ENCODE data around the gene ADGRL3. TPM values are rescaled to one million over a fixed set of nuclear protein-coding genes. Genes with fewer than 3 reads are reported as not detected.
A peak's percentile ranks its signal among the peaks of the same experiment; 100 is the strongest.

ADGRL3 gene
- total and polyA plus RNA-seq, 3 donors from 2014 or later, result 11.6 to 21.6 (median 12.8) TPM

DNA sequence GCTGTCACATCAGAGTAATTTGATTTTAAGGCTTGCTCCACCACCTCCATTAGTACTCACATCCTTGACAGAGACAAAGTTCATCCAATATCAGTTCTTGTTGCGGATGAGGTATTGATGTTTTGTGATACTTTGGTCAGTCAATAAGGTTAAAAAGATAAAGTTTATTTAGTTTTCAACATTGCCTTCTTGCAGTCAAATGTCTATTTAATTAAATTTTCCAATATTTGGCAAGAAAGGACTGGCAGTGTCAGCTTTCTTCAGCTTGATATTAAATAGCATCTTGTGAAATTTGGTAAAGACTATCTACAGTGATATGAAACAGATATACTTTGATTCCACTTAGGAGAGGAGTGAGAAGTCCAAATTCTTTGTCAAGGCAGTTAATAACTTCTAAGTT lies 493.4 kb downstream of the ADGRL3 start:
- Histone ChIP-seq H3K36me3 (ENCODE audit: low read depth, missing control alignments) (no peaks in the 10 kb centered on the region), H3K9me3 (no peaks in the 10 kb centered on the region), H3K27me3 (no peaks in the 10 kb centered on the region), H3K4me1 (no peaks in the 10 kb centered on the region), H3K4me3 (no peak overlapping the region), H3K27ac (no peak overlapping the region)
- 96 to 100% methylated on average over 1 of the region's 1 CpG for WGBS, 2 donors
- DNase-seq, result no peak
- intact Hi-C loops (cut with DNase I; ENCODE audit: low total_unique reads), result no loop called here
- TF ChIP-seq POLR2A (IDR thresholded peaks at IDR 0.05), result no peak
- TF ChIP-seq, protein P1, sequence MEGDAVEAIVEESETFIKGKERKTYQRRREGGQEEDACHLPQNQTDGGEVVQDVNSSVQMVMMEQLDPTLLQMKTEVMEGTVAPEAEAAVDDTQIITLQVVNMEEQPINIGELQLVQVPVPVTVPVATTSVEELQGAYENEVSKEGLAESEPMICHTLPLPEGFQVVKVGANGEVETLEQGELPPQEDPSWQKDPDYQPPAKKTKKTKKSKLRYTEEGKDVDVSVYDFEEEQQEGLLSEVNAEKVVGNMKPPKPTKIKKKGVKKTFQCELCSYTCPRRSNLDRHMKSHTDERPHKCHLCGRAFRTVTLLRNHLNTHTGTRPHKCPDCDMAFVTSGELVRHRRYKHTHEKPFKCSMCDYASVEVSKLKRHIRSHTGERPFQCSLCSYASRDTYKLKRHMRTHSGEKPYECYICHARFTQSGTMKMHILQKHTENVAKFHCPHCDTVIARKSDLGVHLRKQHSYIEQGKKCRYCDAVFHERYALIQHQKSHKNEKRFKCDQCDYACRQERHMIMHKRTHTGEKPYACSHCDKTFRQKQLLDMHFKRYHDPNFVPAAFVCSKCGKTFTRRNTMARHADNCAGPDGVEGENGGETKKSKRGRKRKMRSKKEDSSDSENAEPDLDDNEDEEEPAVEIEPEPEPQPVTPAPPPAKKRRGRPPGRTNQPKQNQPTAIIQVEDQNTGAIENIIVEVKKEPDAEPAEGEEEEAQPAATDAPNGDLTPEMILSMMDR (IDR thresholded peaks at IDR 0.05), result no peak

DNA sequence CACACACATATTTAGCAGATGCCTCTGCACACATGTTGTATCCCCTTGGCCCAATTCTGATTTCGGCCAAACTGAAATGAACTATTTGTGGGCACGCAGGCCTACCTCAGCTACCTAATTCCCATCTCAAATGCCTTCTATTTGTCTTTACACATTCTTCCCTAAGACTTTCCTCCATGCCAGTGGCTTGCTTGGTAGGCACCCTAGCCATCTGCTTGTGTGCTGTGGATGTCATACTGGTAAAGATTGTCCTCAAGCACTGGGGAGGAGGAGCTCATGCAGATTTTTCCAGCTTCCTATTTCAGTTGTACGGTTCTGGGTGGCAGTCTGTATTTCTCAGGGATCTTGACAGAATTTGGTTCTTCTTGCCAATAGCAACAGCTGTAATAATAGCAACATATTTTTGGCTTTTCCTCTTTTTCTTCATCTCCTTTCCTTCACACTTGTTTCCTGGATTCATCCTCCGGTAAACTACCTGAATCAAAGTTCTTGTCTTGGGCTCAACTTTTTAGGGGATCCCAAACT lies 514.3 kb downstream of the ADGRL3 start:
- no peak for DNase-seq

DNA sequence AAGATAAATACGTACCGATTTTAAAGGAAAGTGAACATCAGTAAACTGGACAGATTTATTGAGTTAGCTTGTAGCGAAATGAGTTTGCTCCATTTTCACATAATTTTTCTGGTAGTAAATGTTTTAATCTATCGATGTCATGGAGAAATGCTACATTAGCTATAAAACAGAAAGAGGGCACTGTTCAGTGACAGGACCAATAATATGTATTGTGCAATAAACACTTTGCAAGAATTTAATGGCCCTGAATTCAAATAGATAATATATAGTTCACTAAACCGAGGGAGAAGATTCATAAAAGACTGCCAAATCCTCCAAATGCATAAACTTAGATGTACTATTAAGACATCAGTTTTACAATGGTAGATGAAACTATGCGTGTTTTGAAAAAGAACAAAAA lies 516.3 kb downstream of the ADGRL3 start:
- no peaks in the 10 kb centered on the region for H3K36me3 ChIP-seq (ENCODE audit: low read depth, missing control alignments)
- intact Hi-C loops (cut with DNase I; ENCODE audit: low total_unique reads), result no loop called here
- no peak for TF ChIP-seq POLR2A (IDR thresholded peaks at IDR 0.05)
- TF ChIP-seq, protein P1 (IDR thresholded peaks at IDR 0.05), result no peak
- no peaks in the 10 kb centered on the region for H3K4me1 ChIP-seq
- H3K9me3 ChIP-seq, result no peaks in the 10 kb centered on the region
- no peak overlapping the region for H3K27ac ChIP-seq
- H3K27me3 ChIP-seq, result no peaks in the 10 kb centered on the region
- DNase-seq, result no peak
- H3K4me3 ChIP-seq, result no peak overlapping the region
- 67 to 73% methylated on average over 6 of the region's 6 CpGs for WGBS, 2 donors

More for the DNA sequence above, 514.3 kb downstream of the ADGRL3 start:
- Histone ChIP-seq H3K27me3 (no peaks in the 10 kb centered on the region), H3K36me3 (ENCODE audit: low read depth, missing control alignments) (no peaks in the 10 kb centered on the region), H3K27ac (no peak overlapping the region), H3K9me3 (no peaks in the 10 kb centered on the region), H3K4me3 (no peak overlapping the region), H3K4me1 (no peaks in the 10 kb centered on the region)
- intact Hi-C loops (cut with DNase I; ENCODE audit: low total_unique reads), result no loop called here
- WGBS, 2 donors, result 60 to 69% methylated on average over 4 of the region's 4 CpGs
- no peak for TF ChIP-seq POLR2A (IDR thresholded peaks at IDR 0.05)
- TF ChIP-seq, protein P1 (IDR thresholded peaks at IDR 0.05), result no peak

DNA sequence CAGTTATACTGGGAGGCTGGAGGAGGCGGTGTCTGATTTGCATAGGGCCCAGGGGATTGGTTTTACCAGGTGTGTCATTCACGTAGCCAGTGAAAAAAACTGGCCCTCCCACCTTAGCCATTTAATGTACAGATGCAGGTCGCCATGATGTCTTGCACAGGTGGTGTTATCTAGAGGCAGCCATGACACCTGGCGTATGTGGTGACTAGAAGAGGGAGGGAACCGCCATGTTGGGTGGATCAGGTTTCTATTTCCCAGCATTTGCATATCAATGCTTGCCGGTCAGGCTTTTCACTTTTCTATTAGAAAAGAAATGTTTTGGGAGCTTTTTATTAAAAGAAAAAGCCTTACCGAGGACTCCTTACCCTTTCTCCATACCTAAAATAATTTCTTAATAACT lies 523.4 kb downstream of the ADGRL3 start:
- H3K27me3 ChIP-seq, result no peaks in the 10 kb centered on the region
- intact Hi-C loops (cut with DNase I; ENCODE audit: low total_unique reads), result no loop called here

More for the DNA sequence above, 523.4 kb downstream of the ADGRL3 start:
- WGBS, 2 donors, result 67 to 82% methylated on average over 7 of the region's 7 CpGs
- DNase-seq, result peak; percentile 33
- Histone ChIP-seq H3K4me3 (no peak overlapping the region), H3K27ac (no peak overlapping the region), H3K9me3 (no peaks in the 10 kb centered on the region), H3K4me1 (no peaks in the 10 kb centered on the region), H3K36me3 (ENCODE audit: low read depth, missing control alignments) (no peaks in the 10 kb centered on the region)
- no peak for TF ChIP-seq POLR2A (IDR thresholded peaks at IDR 0.05)
- TF ChIP-seq, protein P1 (IDR thresholded peaks at IDR 0.05), result no peak
